ENCODE results near the gene ELK4. TPM values are rescaled to one million over a fixed set of nuclear protein-coding genes. Genes with fewer than 3 reads are reported as not detected.

ELK4 gene
- total RNA-seq, 6 experiments from 2014 or later: 15.1 to 39.2 (median 26.9) TPM

GRCh38 chr1:205591522-205592351, 40.1 kb downstream of the ELK4 start:
- H3K9me3 ChIP-seq: no peaks in the 10 kb centered on the region
- DNase-seq (peak; percentile 83 to 85 (median 85)), ATAC-seq (peak; percentile 97 to 99 (median 98))
- H3K4me1 ChIP-seq: no peaks in the 10 kb centered on the region
- peak overlapping the region; percentile 28 to 57 (median 56) for H3K4me3 ChIP-seq
- TF ChIP-seq POLR2A (IDR thresholded peaks at IDR 0.05): no peak
- TF ChIP-seq, protein P1, sequence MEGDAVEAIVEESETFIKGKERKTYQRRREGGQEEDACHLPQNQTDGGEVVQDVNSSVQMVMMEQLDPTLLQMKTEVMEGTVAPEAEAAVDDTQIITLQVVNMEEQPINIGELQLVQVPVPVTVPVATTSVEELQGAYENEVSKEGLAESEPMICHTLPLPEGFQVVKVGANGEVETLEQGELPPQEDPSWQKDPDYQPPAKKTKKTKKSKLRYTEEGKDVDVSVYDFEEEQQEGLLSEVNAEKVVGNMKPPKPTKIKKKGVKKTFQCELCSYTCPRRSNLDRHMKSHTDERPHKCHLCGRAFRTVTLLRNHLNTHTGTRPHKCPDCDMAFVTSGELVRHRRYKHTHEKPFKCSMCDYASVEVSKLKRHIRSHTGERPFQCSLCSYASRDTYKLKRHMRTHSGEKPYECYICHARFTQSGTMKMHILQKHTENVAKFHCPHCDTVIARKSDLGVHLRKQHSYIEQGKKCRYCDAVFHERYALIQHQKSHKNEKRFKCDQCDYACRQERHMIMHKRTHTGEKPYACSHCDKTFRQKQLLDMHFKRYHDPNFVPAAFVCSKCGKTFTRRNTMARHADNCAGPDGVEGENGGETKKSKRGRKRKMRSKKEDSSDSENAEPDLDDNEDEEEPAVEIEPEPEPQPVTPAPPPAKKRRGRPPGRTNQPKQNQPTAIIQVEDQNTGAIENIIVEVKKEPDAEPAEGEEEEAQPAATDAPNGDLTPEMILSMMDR (IDR thresholded peaks at IDR 0.05): peak; percentile 95 to 99 (median 98)
- intact Hi-C loops (cut with DNase I): loop anchor here in 1 of 2 donors (5.0 kb wide), 2 partner anchors 51 to 66 kb away; no protein-coding TSS in a partner anchor
- WGBS (ENCODE audit: insufficient coverage, low coverage, low lambda C conversion rate, missing lambda C conversion rate): 1% methylated on average over 28 of the region's 40 CpGs
- no peaks in the 10 kb centered on the region for H3K36me3 ChIP-seq
- peak overlapping the region in 1 of 3 donors; percentile 41 for H3K27ac ChIP-seq
- H3K27me3 ChIP-seq: no peaks in the 10 kb centered on the region

DNA sequence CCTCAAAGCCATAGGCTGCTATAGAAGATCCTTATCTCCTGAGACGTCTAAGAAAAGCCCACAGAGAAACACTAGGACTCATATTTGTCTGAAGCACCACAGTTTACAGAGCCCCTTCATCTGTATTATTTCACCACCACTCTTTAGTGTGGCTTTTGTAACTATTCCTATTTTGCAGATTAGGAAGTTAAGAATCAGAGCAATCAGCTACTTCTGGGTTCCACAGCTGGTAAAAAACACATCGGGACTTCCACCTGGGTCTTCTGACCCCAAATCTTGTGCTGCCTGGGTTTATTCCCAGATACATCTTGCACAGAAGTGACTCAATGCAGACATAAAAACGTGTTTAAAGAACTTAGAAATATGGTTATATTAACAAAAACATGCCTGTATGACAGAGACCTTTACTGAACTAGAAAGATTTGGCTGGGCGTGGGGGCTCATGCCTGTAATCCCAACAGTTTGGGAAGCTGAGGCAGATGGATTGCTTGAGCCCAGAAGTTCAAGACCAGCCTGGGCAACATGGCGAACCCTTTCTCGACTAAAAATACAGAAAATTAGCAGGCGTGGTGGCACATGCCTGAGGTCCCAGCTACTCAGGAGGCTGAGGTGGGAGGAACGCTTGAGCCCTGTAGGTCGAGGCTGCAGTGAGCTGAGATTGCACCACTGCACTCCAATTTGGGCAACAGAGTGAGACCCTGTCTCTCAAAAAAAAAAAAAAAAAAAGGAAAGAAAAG, 40.9 kb downstream of the ELK4 start:
- DNase-seq: peak in 1 of 3 donors; percentile 29
- H3K4me1 ChIP-seq: no peaks in the 10 kb centered on the region

DNA sequence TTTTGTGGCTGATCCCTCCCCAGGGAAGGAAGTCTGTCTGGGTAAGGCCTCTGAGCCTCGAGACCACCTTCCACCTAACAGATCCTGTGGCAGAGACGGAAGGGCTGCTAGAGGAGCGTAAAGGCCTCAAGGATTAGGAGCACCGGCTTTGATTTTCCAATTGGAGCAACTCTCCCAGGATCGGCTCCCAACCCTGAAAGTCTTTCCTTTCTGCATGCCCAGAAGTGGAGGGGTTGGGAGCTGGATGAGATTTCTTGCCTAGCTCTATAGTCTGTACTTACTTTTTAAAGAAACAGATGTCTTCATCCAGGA, 41.4 kb downstream of the ELK4 start:
- no peak overlapping the region for H3K27ac ChIP-seq
- DNase-seq (peak in 1 of 3 donors; percentile 19), ATAC-seq (no peak)
- H3K4me1 ChIP-seq: no peaks in the 10 kb centered on the region
- no peak for TF ChIP-seq POLR2A (IDR thresholded peaks at IDR 0.05)
- no peak overlapping the region for H3K4me3 ChIP-seq
- H3K27me3 ChIP-seq: no peaks in the 10 kb centered on the region
- no peaks in the 10 kb centered on the region for H3K36me3 ChIP-seq
- WGBS (ENCODE audit: insufficient coverage, low coverage, low lambda C conversion rate, missing lambda C conversion rate): 63% methylated on average over 3 of the region's 5 CpGs
- H3K9me3 ChIP-seq: no peaks in the 10 kb centered on the region
- intact Hi-C loops (cut with DNase I): loop anchor here in 1 of 2 donors (5.0 kb wide), 2 partner anchors 52 to 67 kb away; no protein-coding TSS in a partner anchor

More for the DNA sequence above, 40.9 kb downstream of the ELK4 start:
- H3K36me3 ChIP-seq: no peaks in the 10 kb centered on the region
- no peak overlapping the region for H3K4me3 ChIP-seq
- H3K27me3 ChIP-seq: no peaks in the 10 kb centered on the region
- intact Hi-C loops (cut with DNase I): loop anchor here in 1 of 2 donors (5.0 kb wide), 2 partner anchors 51 to 66 kb away; no protein-coding TSS in a partner anchor
- ATAC-seq: no peak
- 43% methylated on average over 7 of the region's 9 CpGs for WGBS (ENCODE audit: insufficient coverage, low coverage, low lambda C conversion rate, missing lambda C conversion rate)
- TF ChIP-seq POLR2A (IDR thresholded peaks at IDR 0.05): no peak
- no peak overlapping the region for H3K27ac ChIP-seq
- H3K9me3 ChIP-seq: no peaks in the 10 kb centered on the region

GRCh38 chr1:205589618-205590456, 42.0 kb downstream of the ELK4 start:
- no peak overlapping the region for H3K4me3 ChIP-seq
- no peaks in the 10 kb centered on the region for H3K27me3 ChIP-seq
- TF ChIP-seq, protein P1 (IDR thresholded peaks at IDR 0.05): no peak
- TF ChIP-seq POLR2A (IDR thresholded peaks at IDR 0.05): no peak
- 75% methylated on average over 7 of the region's 7 CpGs for WGBS (ENCODE audit: insufficient coverage, low coverage, low lambda C conversion rate, missing lambda C conversion rate)
- intact Hi-C loops (cut with DNase I): loop anchor here (5.0 kb wide), 2 partner anchors 52 to 67 kb away; no protein-coding TSS in a partner anchor
- H3K9me3 ChIP-seq: no peaks in the 10 kb centered on the region
- DNase-seq (peak in 1 of 3 donors; percentile 21), ATAC-seq (no peak)
- peaks cover 0 to 2% (median 0%) of the 10 kb centered on the region in 4 donors for H3K4me1 ChIP-seq
- H3K36me3 ChIP-seq: no peaks in the 10 kb centered on the region
- H3K27ac ChIP-seq: no peak overlapping the region

- intact Hi-C loops (cut with DNase I): loop anchor here in 1 of 2 donors (5.0 kb wide), 1 partner anchor 68 kb away; no protein-coding TSS in a partner anchor
- Histone ChIP-seq H3K9me3 (no peaks in the 10 kb centered on the region), H3K27ac (no peak overlapping the region), H3K4me1 (peaks cover 0 to 2% (median 0%) of the 10 kb centered on the region in 4 donors), H3K36me3 (no peaks in the 10 kb centered on the region), H3K27me3 (no peaks in the 10 kb centered on the region), H3K4me3 (no peak overlapping the region)
- ATAC-seq (no peak), DNase-seq (peak in 1 of 3 donors; percentile 26)
- TF ChIP-seq, protein P1 (IDR thresholded peaks at IDR 0.05): no peak
- TF ChIP-seq POLR2A (IDR thresholded peaks at IDR 0.05): no peak
- 81% methylated on average over 7 of the region's 7 CpGs for WGBS (ENCODE audit: insufficient coverage, low coverage, low lambda C conversion rate, missing lambda C conversion rate)
Measured at GRCh38 chr1:205589046-205589445, 42.8 kb downstream of the ELK4 start.
